Measurements from ENCODE around the gene HAPSTR1.

DNA sequence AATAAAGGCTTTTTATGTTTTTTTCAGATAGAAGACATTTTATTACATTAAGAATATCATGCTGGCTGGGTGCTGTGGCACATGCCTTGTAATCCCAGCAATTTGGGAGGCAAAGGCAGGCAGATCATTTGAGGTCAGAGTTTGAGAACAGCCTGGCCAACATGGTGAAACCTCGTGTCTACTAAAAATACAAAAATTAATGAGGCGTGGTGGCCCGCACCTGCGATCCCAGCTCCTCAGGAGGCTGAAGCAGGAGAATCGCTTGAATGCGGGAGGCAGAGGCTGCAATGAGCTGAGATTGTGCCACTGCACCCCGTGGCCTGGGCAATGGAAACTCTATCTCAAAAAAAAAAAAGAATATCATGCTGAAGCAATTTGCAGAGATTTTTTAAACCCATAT lies 29.1 kb upstream of the HAPSTR1 start:
- no peak for TF ChIP-seq BRCA1 (IDR thresholded peaks at IDR 0.05; ENCODE audit: low read depth, low read length)
- TF ChIP-seq, protein P1, sequence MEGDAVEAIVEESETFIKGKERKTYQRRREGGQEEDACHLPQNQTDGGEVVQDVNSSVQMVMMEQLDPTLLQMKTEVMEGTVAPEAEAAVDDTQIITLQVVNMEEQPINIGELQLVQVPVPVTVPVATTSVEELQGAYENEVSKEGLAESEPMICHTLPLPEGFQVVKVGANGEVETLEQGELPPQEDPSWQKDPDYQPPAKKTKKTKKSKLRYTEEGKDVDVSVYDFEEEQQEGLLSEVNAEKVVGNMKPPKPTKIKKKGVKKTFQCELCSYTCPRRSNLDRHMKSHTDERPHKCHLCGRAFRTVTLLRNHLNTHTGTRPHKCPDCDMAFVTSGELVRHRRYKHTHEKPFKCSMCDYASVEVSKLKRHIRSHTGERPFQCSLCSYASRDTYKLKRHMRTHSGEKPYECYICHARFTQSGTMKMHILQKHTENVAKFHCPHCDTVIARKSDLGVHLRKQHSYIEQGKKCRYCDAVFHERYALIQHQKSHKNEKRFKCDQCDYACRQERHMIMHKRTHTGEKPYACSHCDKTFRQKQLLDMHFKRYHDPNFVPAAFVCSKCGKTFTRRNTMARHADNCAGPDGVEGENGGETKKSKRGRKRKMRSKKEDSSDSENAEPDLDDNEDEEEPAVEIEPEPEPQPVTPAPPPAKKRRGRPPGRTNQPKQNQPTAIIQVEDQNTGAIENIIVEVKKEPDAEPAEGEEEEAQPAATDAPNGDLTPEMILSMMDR (IDR thresholded peaks at IDR 0.05; ENCODE audit: control extremely low read depth in 1 of 3, insufficient read depth in 1 of 3, low read depth in 1 of 3, low read length in 3 of 3), result no peak
- no peak for TF ChIP-seq POLR2A (IDR thresholded peaks at IDR 0.05; ENCODE audit: control extremely low read depth in 1 of 2, low read depth in 2 of 2, low read length in 2 of 2)
- no peak for TF ChIP-seq ASH2L (IDR thresholded peaks at IDR 0.05; ENCODE audit: low read length)
- TF ChIP-seq POLR2AphosphoS5 (IDR thresholded peaks at IDR 0.05; ENCODE audit: low read depth, low read length), result no peak
- TF ChIP-seq, protein P2, sequence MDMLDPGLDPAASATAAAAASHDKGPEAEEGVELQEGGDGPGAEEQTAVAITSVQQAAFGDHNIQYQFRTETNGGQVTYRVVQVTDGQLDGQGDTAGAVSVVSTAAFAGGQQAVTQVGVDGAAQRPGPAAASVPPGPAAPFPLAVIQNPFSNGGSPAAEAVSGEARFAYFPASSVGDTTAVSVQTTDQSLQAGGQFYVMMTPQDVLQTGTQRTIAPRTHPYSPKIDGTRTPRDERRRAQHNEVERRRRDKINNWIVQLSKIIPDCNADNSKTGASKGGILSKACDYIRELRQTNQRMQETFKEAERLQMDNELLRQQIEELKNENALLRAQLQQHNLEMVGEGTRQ (IDR thresholded peaks at IDR 0.05; ENCODE audit: low read length), result no peak
- TF ChIP-seq TAF1 (IDR thresholded peaks at IDR 0.05; ENCODE audit: low read depth, low read length), result no peak
- no peak for TF ChIP-seq ZNF274 (IDR thresholded peaks at IDR 0.05; ENCODE audit: borderline replicate concordance, extremely low read depth, low read length)
- no peak for TF ChIP-seq CHD2 (IDR thresholded peaks at IDR 0.05; ENCODE audit: low read length)
- TF ChIP-seq SIX5 (IDR thresholded peaks at IDR 0.05; ENCODE audit: low read depth, low read length), result no peak
- no peak for TF ChIP-seq NANOG (IDR thresholded peaks at IDR 0.05; ENCODE audit: insufficient read depth, low read depth, low read length, poor library complexity, severe bottlenecking)
- no peak for TF ChIP-seq GTF2F1 (IDR thresholded peaks at IDR 0.05; ENCODE audit: borderline replicate concordance, low read depth, low read length)
- no peak for TF ChIP-seq SP1 (IDR thresholded peaks at IDR 0.05; ENCODE audit: low read depth, low read length)

Measured in H1 (cell line).